HG03571 (cell line): ENCODE measurements around the gene ACAA1.

Source experiments
- ATAC-seq: cut with Tn5 transposase; IDR thresholded peaks from one replicate; pipeline ENCODE4 v1.9.1; 2021; ENCODE audit not compliant: unreplicated experiment

Gene ACAA1

DNA sequence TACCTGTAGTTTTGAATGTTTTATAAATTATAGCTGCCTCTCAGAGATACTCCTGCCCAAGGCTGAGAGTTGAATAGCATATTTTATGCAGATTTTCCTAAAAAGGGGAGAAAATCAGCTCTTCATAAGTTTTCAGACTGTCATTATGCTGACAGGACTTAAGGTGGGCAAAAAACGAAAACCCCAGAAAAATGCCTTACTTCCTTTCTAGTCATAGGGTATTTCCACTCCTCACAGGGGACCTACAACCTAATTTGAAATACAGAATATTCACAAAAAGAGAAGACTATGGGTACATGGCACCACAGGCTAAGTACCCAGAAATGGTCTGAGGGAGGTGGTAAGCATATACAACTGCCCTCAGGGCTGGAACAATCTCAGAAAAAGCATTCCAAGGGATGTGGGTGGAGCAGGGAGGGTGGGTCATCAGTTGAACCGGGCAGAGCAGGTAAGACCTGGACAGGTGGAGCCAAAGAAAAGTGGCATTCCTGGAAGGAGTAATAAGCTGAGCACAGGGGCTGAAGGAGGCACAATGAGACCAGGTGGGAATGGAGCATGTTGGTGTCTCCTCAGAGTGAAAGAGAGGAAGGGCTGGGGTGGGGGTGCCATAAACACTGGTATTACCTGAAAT, 17.8 kb upstream of the ACAA1 start:
- no peak for ATAC-seq

GRCh38 chr3:38154033-38154494, 17.1 kb upstream of the ACAA1 start:
- ATAC-seq, result no peak

GRCh38 chr3:38153221-38153620, 16.3 kb upstream of the ACAA1 start:
- no peak for ATAC-seq

DNA sequence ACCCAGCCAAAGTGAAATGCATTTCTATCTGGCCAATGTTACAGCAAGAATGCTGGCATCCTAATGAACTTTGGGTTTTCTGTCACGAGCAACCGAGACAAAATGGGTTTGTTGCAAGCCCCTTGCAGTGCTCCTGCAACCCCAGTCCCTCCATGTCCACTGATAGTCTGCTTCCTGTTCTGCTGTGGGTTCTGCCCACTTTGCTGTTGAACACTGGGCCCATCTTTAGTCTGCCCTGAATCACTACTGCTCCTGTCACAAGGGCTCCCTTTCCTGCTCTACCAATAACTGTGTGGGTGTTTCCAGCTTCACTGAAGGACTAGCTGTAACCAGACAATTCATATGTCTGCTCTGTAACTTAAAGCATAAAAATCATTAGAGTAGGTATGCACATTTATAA, 15.7 kb upstream of the ACAA1 start:
- no peak for ATAC-seq

- no peak for ATAC-seq
These were observed 14.8 kb upstream of the ACAA1 start for GRCh38 chr3:38151667-38152265.

DNA sequence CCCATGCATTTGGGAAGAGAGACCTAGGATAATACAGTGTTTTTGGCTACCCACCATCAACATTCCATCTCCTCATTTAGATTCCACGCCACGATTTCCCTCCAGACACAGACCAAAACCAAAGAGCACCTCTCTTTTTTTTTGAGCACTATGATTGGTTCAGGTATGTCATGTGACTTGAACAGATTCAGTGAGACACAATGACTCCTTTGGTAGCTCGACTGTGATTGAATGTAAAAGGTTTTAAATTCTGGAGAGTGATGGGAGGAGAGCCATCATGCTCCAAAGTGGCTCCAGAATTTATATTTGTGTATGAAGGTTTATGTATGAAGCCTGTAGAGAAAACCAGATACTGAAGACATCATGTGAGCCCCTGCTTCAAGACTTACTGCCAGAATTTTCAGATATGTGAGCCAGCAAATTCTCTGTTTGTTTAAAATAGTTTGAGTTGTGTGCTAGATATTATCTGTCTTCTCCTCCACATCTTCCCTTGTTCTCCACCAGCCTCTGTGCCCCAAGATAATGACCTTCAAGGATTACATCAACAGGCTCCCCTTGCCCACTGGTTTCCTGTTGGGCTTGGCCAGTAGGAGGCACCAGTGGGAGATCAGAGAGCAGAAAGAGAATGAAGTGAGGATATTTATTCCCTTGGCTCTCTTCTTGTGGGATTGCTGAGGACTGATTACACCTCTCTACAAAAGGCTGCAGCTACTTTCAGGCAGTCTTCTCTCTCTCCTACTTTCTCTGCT, 14.0 kb upstream of the ACAA1 start:
- no peak for ATAC-seq

DNA sequence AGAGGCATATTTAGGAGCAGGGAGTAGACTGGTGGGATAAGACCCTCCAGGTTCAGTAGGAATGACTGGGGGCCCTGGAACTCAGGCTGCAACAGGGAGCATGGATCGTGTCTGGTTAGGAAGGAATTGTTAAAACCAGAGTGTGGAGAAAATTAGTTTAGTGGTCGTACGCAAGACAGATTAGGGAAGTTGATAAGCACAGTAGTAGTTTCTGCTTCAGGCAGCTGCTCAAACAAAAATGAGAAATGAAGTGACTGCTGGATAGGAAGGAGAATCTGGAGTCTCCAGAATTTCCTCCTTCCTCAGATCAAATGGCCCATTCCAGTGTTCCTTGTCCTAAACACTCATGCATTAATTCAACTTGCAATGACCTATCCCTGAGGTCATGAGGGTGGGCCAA, 12.8 kb upstream of the ACAA1 start:
- no peak for ATAC-seq

DNA sequence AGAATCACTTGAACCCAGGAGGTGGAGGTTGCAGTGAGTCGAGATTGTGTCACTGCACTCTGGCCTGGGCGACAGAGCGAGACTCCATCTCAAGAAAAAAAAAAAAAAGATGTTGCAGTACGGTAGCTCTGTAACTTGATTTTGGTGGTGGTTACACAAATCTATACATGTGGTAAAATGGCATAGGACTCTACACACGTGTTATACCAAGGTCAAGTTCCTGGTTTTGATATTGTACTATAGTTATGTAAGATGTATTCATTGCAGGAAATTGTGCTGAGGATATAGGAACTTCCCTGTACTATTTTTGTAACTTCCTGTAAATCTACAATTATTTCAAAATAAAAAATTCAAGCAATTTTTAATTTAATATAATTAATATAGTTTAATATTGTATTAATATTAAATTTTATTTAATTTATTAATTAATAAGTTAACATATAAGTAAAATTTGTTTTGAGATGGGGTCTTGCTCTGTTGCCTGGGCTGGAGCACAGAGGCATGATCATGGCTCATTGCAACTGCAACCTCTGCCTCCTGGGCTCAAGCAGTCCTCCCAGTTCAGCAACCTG, 11.5 kb upstream of the ACAA1 start:
- ATAC-seq, result no peak

- no peak for ATAC-seq
These were observed 10.5 kb upstream of the ACAA1 start for GRCh38 chr3:38147421-38147820.

DNA sequence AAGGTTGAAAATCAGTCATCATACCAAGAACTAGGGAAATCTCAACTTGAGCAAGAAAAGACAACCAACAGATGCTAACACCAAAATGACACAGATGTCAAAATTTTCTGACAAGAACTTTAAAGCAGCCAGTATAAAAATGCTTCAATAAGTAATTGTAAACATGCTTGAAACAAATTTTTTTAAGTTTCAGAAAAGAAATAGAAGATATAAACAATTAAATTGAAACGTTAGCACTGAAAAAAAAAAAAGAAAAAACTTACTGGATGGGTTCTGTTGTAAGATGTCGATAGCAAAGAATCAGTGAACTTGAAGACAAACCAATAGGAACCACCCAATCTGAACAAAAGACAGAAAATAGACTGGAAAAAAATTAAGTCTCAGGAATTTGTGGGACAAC, 9.6 kb upstream of the ACAA1 start:
- no peak for ATAC-seq

GRCh38 chr3:38143511-38143910, 6.6 kb upstream of the ACAA1 start:
- no peak for ATAC-seq

DNA sequence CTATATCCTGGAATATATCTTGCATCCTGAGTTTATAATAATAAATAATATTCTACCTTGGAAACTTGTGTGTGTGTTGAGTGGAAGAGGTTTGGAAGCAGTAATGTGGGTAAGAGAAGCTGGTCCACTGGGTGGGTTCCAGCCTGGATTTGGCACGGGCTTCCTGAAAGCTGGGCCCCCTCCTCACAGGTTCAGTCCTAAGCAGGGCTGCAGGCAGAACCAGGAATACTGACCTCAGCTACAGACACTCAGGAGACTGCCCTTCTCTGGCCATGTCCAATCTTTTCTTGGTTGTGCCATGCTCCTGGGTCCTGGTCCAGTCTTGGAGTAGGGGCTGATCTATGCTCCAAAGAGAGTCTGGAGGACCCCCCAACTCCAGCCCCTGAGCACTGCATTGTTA, 6.0 kb upstream of the ACAA1 start:
- no peak for ATAC-seq

DNA sequence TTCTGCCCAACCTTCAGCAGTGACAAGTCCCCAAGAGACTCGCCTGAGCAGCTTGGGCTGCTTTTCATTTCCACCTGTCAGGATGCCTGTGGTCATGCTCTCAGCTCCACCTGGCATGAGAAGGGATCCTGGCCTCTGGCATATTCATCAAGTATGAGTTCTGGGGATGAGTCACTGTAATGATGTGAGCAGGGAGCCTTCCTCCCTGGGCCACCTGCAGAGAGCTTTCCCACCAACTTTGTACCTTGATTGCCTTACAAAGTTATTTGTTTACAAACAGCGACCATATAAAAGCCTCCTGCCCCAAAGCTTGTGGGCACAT, 5.0 kb upstream of the ACAA1 start:
- ATAC-seq, result no peak

DNA sequence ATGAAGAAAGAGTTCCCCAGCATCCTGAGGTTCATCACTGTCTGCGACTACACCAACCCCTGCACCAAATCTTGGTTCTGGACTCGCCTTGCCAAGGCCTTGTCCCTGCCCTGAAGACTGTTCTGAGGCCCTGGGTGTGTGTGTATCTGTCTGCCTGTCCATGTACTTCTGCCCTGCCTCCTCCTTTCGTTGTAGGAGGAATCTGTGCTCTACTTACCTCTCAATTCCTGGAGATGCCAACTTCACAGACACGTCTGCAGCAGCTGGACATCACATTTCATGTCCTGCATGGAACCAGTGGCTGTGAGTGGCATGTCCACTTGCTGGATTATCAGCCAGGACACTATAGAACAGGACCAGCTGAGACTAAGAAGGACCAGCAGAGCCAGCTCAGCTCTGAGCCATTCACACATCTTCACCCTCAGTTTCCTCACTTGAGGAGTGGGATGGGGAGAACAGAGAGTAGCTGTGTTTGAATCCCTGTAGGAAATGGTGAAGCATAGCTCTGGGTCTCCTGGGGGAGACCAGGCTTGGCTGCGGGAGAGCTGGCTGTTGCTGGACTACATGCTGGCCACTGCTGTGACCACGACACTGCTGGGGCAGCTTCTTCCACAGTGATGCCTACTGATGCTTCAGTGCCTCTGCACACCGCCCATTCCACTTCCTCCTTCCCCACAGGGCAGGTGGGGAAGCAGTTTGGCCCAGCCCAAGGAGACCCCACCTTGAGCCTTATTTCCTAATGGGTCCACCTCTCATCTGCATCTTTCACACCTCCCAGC, 4.4 kb upstream of the ACAA1 start:
- ATAC-seq, result no peak

DNA sequence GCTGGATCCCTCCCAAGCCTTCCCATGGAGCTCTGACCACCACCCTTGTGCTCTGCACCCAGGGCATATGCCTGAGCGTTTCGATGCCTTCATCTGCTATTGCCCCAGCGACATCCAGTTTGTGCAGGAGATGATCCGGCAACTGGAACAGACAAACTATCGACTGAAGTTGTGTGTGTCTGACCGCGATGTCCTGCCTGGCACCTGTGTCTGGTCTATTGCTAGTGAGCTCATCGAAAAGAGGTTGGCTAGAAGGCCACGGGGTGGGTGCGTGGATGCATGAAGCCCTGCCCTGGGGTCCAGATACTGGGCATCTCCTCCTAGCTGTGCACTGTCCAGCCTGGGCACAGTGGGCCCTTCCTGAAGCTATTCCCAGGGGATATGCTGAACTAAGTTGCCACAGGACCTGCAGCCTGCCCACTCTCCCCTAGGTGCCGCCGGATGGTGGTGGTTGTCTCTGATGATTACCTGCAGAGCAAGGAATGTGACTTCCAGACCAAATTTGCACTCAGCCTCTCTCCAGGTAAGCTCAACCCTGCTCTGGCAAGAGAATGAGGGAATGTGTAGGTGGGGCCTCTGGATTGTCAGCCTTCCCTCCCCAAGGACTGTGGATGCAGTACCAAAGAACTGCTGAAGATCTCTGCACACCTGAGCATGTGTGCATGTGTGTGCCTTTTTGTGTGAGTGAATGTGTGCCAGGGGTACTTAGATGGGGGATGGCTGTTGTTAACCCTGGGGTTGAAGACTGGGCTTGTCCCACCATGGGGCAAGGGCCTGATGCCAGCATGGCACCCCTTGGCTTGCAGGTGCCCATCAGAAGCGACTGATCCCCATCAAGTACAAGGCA, 3.6 kb upstream of the ACAA1 start:
- no peak for ATAC-seq

- ATAC-seq, result no peak
These were observed 2.7 kb upstream of the ACAA1 start for GRCh38 chr3:38139652-38140051.

- ATAC-seq, result no peak
These were observed 2.3 kb upstream of the ACAA1 start for GRCh38 chr3:38139191-38139590.

GRCh38 chr3:38138349-38139190, 1.6 kb upstream of the ACAA1 start, which contains the start of gene MYD88:
Gene MYD88 (plus strand): TSS chr3:38138661. CDS start chr3:38138701, 40 bp downstream.
- peak; percentile 31 for ATAC-seq

- ATAC-seq, result no peak
These were observed 855 bp upstream of the ACAA1 start for GRCh38 chr3:38137615-38138348.
